ENCODE results near the gene RPS6KA5. TPM values are rescaled to one million over a fixed set of nuclear protein-coding genes. Genes with fewer than 3 reads are reported as not detected.

Gene RPS6KA5
- total and polyA plus RNA-seq, 9 of the 15 experiments (the other 6 are each of a cell fraction or from before 2014, with no cell fraction given), result 0.88 to 7.7 (median 4.7) TPM

DNA sequence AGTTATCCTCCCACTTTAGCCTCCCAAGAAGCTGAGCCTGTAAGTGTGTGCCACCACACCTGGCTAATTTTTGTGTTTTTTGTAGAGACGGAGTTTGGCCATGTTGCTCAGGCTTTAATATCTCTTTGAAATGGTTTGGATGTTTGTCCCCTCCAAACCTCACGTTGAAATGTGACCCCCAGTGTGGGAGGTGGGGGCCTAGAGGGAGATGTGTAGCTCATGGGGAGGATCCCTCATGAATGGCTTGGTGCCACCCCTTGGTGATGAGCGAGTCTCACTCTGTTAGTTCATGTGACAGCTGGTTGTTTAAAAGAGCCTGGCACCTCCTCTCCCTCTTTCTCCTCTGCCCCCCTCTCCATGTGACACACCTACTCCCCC, 220.6 kb downstream of the RPS6KA5 start (continued):
- TF ChIP-seq, protein P1, sequence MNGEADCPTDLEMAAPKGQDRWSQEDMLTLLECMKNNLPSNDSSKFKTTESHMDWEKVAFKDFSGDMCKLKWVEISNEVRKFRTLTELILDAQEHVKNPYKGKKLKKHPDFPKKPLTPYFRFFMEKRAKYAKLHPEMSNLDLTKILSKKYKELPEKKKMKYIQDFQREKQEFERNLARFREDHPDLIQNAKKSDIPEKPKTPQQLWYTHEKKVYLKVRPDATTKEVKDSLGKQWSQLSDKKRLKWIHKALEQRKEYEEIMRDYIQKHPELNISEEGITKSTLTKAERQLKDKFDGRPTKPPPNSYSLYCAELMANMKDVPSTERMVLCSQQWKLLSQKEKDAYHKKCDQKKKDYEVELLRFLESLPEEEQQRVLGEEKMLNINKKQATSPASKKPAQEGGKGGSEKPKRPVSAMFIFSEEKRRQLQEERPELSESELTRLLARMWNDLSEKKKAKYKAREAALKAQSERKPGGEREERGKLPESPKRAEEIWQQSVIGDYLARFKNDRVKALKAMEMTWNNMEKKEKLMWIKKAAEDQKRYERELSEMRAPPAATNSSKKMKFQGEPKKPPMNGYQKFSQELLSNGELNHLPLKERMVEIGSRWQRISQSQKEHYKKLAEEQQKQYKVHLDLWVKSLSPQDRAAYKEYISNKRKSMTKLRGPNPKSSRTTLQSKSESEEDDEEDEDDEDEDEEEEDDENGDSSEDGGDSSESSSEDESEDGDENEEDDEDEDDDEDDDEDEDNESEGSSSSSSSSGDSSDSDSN (IDR thresholded peaks at IDR 0.05; ENCODE audit: borderline replicate concordance in 1 of 2, low read depth in 2 of 2, low read length in 2 of 2), result no peak
- TF ChIP-seq NR3C1 (CRISPR knock-in tag; IDR thresholded peaks at IDR 0.05), result no peak
- no peak for TF ChIP-seq COPS2 (conservative IDR thresholded peaks at IDR 0.05)
- TF ChIP-seq HMBOX1 (IDR thresholded peaks at IDR 0.05), result no peak
- no peak for TF ChIP-seq MED1 (CRISPR knock-in tag; IDR thresholded peaks at IDR 0.05; ENCODE audit: borderline replicate concordance)

GRCh38 chr14:90839024-90839888, 221.2 kb downstream of the RPS6KA5 start:
- in situ Hi-C loops (cut with MboI) (no loop called here), intact Hi-C loops (cut with micrococcal nuclease) (no loop called here)
- FAIRE-seq (no peak), DNase-seq (ENCODE audit: extremely low read depth in 1 of 4, low spot score in 3 of 4) (no peak), ATAC-seq (peak; percentile 44)
- Histone ChIP-seq H3K4me2 (ENCODE audit: insufficient read depth, low read length) (no peak overlapping the region), H3K4me1 (replicated peaks in 1 of 2; ENCODE audit: control insufficient read depth in 2 of 2, insufficient read depth in 2 of 2, low read length in 2 of 2) (peaks cover 4 to 5% of the 10 kb centered on the region in 2 experiments; a peak in 3 of 5 replicates), H4K20me1 (replicated peaks; ENCODE audit: control insufficient read depth, insufficient read depth, low read length) (no peaks in the 10 kb centered on the region), H3K36me3 (ENCODE audit: control insufficient read depth, insufficient read depth, low read length) (no peaks in the 10 kb centered on the region), H3K79me2 (ENCODE audit: control insufficient read depth, insufficient read depth, low read length) (no peaks in the 10 kb centered on the region), H3K9ac (ENCODE audit: insufficient read depth in 1 of 2, low read depth in 2 of 2, low read length in 2 of 2) (no peak overlapping the region; a peak in 1 of 4 replicates), H3K27ac (ENCODE audit: extremely low read depth, low read depth, low read length) (no peak overlapping the region), H2AFZ (ENCODE audit: low read depth, low read length) (peak overlapping the region; percentile 66), H3K9me1 (ENCODE audit: control insufficient read depth, insufficient read depth, low read length) (no peaks in the 10 kb centered on the region), H3K27me3 (ENCODE audit: control insufficient read depth in 2 of 2, insufficient read depth in 2 of 2, low read length in 2 of 2) (no peaks in the 10 kb centered on the region), H3K9me3 (replicated peaks; ENCODE audit: control insufficient read depth, insufficient read depth, low read depth, low read length) (no peaks in the 10 kb centered on the region), H3K4me3 (no peak overlapping the region)
- POLR2A ChIA-PET, result no interaction called here
- 50% methylated on average over 6 of the region's 10 CpGs for WGBS (ENCODE audit: insufficient coverage, low coverage, missing lambda C conversion rate)
- CTCF ChIA-PET (ENCODE audit: low intra/inter-chr PET ratio), result no interaction called here
- BruUV-seq (replicated peaks), result no TSS peak
- no peak for TF ChIP-seq ZKSCAN1 (IDR thresholded peaks at IDR 0.05; ENCODE audit: low read depth, low read length)
